ENCODE data around the gene CDKAL1.

GRCh38 chr6:21080221-21080620, 546.0 kb downstream of the CDKAL1 start:
- TF ChIP-seq CTCF (IDR thresholded peaks at IDR 0.05): no peak
- no peak for TF ChIP-seq POLR2A (IDR thresholded peaks at IDR 0.05; ENCODE audit: low read depth)
- no peak for TF ChIP-seq POLR2AphosphoS5 (IDR thresholded peaks at IDR 0.05)
- TF ChIP-seq EP300 (IDR thresholded peaks at IDR 0.05): no peak

Measured in esophagus muscularis mucosa (tissue), 4 donors.